HG03354 (cell line): ENCODE measurements around the gene WASHC4.
"Not testable (repeated sequence)": the region's sequence is repeated elsewhere in the genome, so short reads cannot be mapped to it uniquely, and the experiment has no call there.

Experiments used
- ATAC-seq: cut with Tn5 transposase; IDR thresholded peaks from one replicate; pipeline ENCODE4 v1.9.1; 2021; ENCODE audit warnings: mild to moderate bottlenecking; ENCODE audit not compliant: unreplicated experiment, poor library complexity, severe bottlenecking

The WASHC4 gene

GRCh38 chr12:105089817-105090216 lies 17.7 kb upstream of the WASHC4 start:
- no peak for ATAC-seq

- no peak for ATAC-seq
Measured at GRCh38 chr12:105090361-105090760, 17.2 kb upstream of the WASHC4 start.

- no peak for ATAC-seq
Measured at GRCh38 chr12:105091476-105092206, 15.9 kb upstream of the WASHC4 start.

GRCh38 chr12:105092336-105092735 lies 15.2 kb upstream of the WASHC4 start:
- no peak for ATAC-seq

GRCh38 chr12:105095338-105095737 lies 12.2 kb upstream of the WASHC4 start:
- ATAC-seq = not testable (repeated sequence)

- ATAC-seq = no peak
Measured at GRCh38 chr12:105099356-105099755, 8.2 kb upstream of the WASHC4 start.

- ATAC-seq = no peak
Measured at GRCh38 chr12:105100207-105100985, 7.1 kb upstream of the WASHC4 start.

GRCh38 chr12:105100998-105101397 lies 6.5 kb upstream of the WASHC4 start:
- no peak for ATAC-seq

- no peak for ATAC-seq
Measured at GRCh38 chr12:105102673-105103072, 4.9 kb upstream of the WASHC4 start.

GRCh38 chr12:105104762-105105161 lies 2.8 kb upstream of the WASHC4 start:
- no peak for ATAC-seq

- ATAC-seq = no peak
Measured at GRCh38 chr12:105106621-105107020, 910 bp upstream of the WASHC4 start.

- ATAC-seq = peak; percentile 9
Measured at GRCh38 chr12:105107171-105107493, 399 bp upstream of the WASHC4 start.

- ATAC-seq = peak; percentile 46
Measured at GRCh38 chr12:105109465-105110212, 2.1 kb downstream of the WASHC4 start.

GRCh38 chr12:105110851-105111250 lies 3.3 kb downstream of the WASHC4 start:
- ATAC-seq = no peak

GRCh38 chr12:105113094-105113493 lies 5.6 kb downstream of the WASHC4 start:
- no peak for ATAC-seq

- ATAC-seq = no peak
Measured at GRCh38 chr12:105116969-105117368, 9.4 kb downstream of the WASHC4 start.

- no peak for ATAC-seq
Measured at GRCh38 chr12:105120551-105120950, 13.0 kb downstream of the WASHC4 start.

- no peak for ATAC-seq
Measured at GRCh38 chr12:105138248-105138647, 30.7 kb downstream of the WASHC4 start.

- ATAC-seq = no peak
Measured at GRCh38 chr12:105141320-105141922, 33.9 kb downstream of the WASHC4 start.

- no peak for ATAC-seq
Measured at GRCh38 chr12:105142259-105142658, 34.7 kb downstream of the WASHC4 start.
